K562 (cell line): ENCODE results near the gene SAMD11. TPM values are rescaled to one million over a fixed set of nuclear protein-coding genes. Genes with fewer than 3 reads are reported as not detected.

Source experiments
- AFF4 ChIP-seq: sonication (generic); formaldehyde crosslinking; IDR thresholded peaks from 2 replicates; pipeline ENCODE4 v1.8.0; 2023; ENCODE audit warnings: mild to moderate bottlenecking, missing genetic modification reagents
- E2F6 ChIP-seq, 2 experiments: IDR thresholded peaks; 2 replicates each; pipeline ENCODE4 v1.6.1; 2011; ENCODE audit warnings: borderline replicate concordance in 1 of 2, control low read depth in 1 of 2, low read depth in 1 of 2, low read length in 1 of 2, mild to moderate bottlenecking in 1 of 2, mixed read lengths in 1 of 2, moderate library complexity in 1 of 2; ENCODE audit not compliant: insufficient read depth in 1 of 2, insufficient read length in 1 of 2, poor library complexity in 1 of 2, severe bottlenecking in 1 of 2; ENCODE audit errors: extremely low read depth in 1 of 2
- ETV1 ChIP-seq: fragments of 450-650 bp; conservative IDR thresholded peaks from 2 replicates; pipeline ENCODE4 v1.6.1; 2016; ENCODE audit warnings: missing genetic modification characterization, control low read depth, low read depth, missing compliant biosample characterization
- FOS ChIP-seq: IDR thresholded peaks from 3 replicates; pipeline ENCODE4 v1.6.1; 2011; ENCODE audit not compliant: insufficient read length; ENCODE audit errors: extremely low read depth
- GABPB1 ChIP-seq: sonication (generic); formaldehyde crosslinking; IDR thresholded peaks from 2 replicates; pipeline ENCODE4 v1.8.0; 2022; ENCODE audit warnings: mild to moderate bottlenecking, missing genetic modification reagents
- GTF2A2 ChIP-seq: IDR thresholded peaks from 2 replicates; pipeline ENCODE4 v1.6.1; 2016; ENCODE audit warnings: mild to moderate bottlenecking, missing genetic modification characterization, missing compliant biosample characterization
- HDAC1 ChIP-seq, 2 experiments: fragments of 450-650 bp; IDR thresholded peaks; 2 replicates each; pipeline ENCODE4 v1.6.1; 2016 to 2017; ENCODE audit warnings: inconsistent platforms in 1 of 2, mild to moderate bottlenecking in 1 of 2, moderate library complexity in 1 of 2
- IRF9 ChIP-seq: fragments of 450-650 bp; IDR thresholded peaks from 2 replicates; pipeline ENCODE4 v1.6.1; 2016; ENCODE audit warnings: missing biosample characterization, missing genetic modification characterization
- KDM5B ChIP-seq: fragments of 200-600 bp; sonication (generic); IDR thresholded peaks from 2 replicates; pipeline ENCODE4 v1.6.1; 2012; ENCODE audit warnings: low read depth, mild to moderate bottlenecking, moderate library complexity, low read length, control low read depth, inconsistent platforms; ENCODE audit not compliant: insufficient replicate concordance
- LEF1 ChIP-seq: fragments of 450-650 bp; IDR thresholded peaks from 2 replicates; pipeline ENCODE4 v1.6.1; 2016; ENCODE audit warnings: mild to moderate bottlenecking
- NONO ChIP-seq, 2 experiments: fragments of 200-400 bp in 1 of 2; fragments of 450-650 bp in 1 of 2; formaldehyde crosslinking in 1 of 2; IDR thresholded peaks; 2 replicates each; pipeline ENCODE4 v1.6.1; 2017; ENCODE audit warnings: low read depth in 2 of 2, mild to moderate bottlenecking in 2 of 2, moderate library complexity in 2 of 2, low read length in 1 of 2
- PHB ChIP-seq: fragments of 250-450 bp; sonication (Bioruptor Pico); IDR thresholded peaks from 2 replicates; pipeline ENCODE4 v1.5.0; 2021
- RFX5 ChIP-seq: IDR thresholded peaks from 2 replicates; pipeline ENCODE4 v1.6.1; 2011; ENCODE audit warnings: low read depth, mild to moderate bottlenecking, improper control_type of control experiment, low read length
- SFPQ ChIP-seq: fragments of 200-400 bp; formaldehyde crosslinking; IDR thresholded peaks from 2 replicates; pipeline ENCODE4 v1.6.1; 2017; ENCODE audit warnings: mild to moderate bottlenecking, low read depth, low read length, moderate library complexity
- SOX6 ChIP-seq: fragments of 450-650 bp; IDR thresholded peaks from 2 replicates; pipeline ENCODE4 v1.6.1; 2014; ENCODE audit warnings: mild to moderate bottlenecking
- TAF1 ChIP-seq: IDR thresholded peaks from 2 replicates; pipeline ENCODE4 v1.6.1; 2011; ENCODE audit warnings: mild to moderate bottlenecking, low read length, moderate library complexity; ENCODE audit not compliant: insufficient read depth, control insufficient read depth, severe bottlenecking; ENCODE audit errors: extremely low read depth
- TAF15 ChIP-seq: fragments of 200-400 bp; formaldehyde crosslinking; IDR thresholded peaks from 2 replicates; pipeline ENCODE4 v1.6.1; 2017; ENCODE audit warnings: mild to moderate bottlenecking, low read depth, low read length, moderate library complexity
- ZNF133 ChIP-seq: fragments of 250-450 bp; sonication (Bioruptor Pico); IDR thresholded peaks from 2 replicates; pipeline ENCODE4 v1.4.0; 2020; ENCODE audit warnings: mild to moderate bottlenecking
- ZNF561 ChIP-seq: fragments of 450-650 bp; formaldehyde crosslinking; conservative IDR thresholded peaks from 2 replicates; pipeline ENCODE4 v1.4.0; 2020; ENCODE audit warnings: mild to moderate bottlenecking, moderate library complexity
- ZZZ3 ChIP-seq: fragments of 450-650 bp; IDR thresholded peaks from 2 replicates; pipeline ENCODE4 v1.6.1; 2016; ENCODE audit warnings: antibody characterized with exemption, mild to moderate bottlenecking, moderate library complexity
- polyA plus RNA-seq, 8 experiments: library from polyadenylated mRNA; depleted of rRNA in 4 of 8; stranded (reverse) in 5 of 8; unstranded in 3 of 8; fragments of >200 nt; fragmentation: Nextera tagmentation in 2 of 8; fragmentation: Illumina TruSeq in 1 of 8; extraction: Ambion mirVana in 2 of 8; extraction: Trizol in 1 of 8; gene quantifications; 2 replicates each; pipeline versions ENCODE4 v1.2.1 to v1.2.3, GENCODE V29; 2011 to 2014; ENCODE audit warnings: inconsistent platforms in 1 of 8, missing spikeins in 1 of 8
- total RNA-seq, 7 experiments: library from RNA; depleted of rRNA in 6 of 7; stranded (reverse); fragments of >200 nt in 6 of 7; fragmentation: Illumina TruSeq in 2 of 7; extraction: Trizol in 2 of 7; gene quantifications; 2 replicates each; pipeline versions ENCODE4 v1.2.1 to v1.2.3, GENCODE V29; 2011 to 2021; ENCODE audit warnings: low replicate concordance in 1 of 7

Gene SAMD11
- total and polyA plus RNA-seq, 9 of the 15 experiments (the other 6 are each of a cell fraction or from before 2014, with no cell fraction given), result 0.07 to 0.82 (median 0.11) TPM; not detected in 2

- TF ChIP-seq GTF2A2 (tag) (no peak), E2F6 (IDR thresholded peaks at IDR 0.05; ENCODE audit: borderline replicate concordance in 1 of 2, extremely low read depth in 1 of 2, insufficient read depth in 1 of 2, insufficient read length in 1 of 2, low read depth in 1 of 2, low read length in 1 of 2, poor library complexity in 1 of 2, severe bottlenecking in 1 of 2) (peak in 1 of 2 experiments; percentile 5), NONO (IDR thresholded peaks at IDR 0.05; ENCODE audit: low read depth in 2 of 2, low read length in 1 of 2) (peak in 1 of 2 experiments; percentile 58; a peak in 1 of 4 replicates), ETV1 (0 out of 2 replicates have a peak, but pooled peaks have one; percentile 7), FOS (no peak), ZZZ3 (no peak), IRF9 (tag) (no peak), KDM5B (peak; percentile 46), SOX6 (no peak), GABPB1 (CRISPR knock-in tag) (no peak), TAF1 (no peak), AFF4 (no peak), HDAC1 (IDR thresholded peaks at IDR 0.05) (no peak), ZNF561 (CRISPR knock-in tag) (no peak), SFPQ (no peak), LEF1 (no peak), RFX5 (no peak), TAF15 (no peak), ZNF133 (CRISPR knock-in tag) (no peak), PHB (CRISPR knock-in tag) (no peak)
These were observed 42.5 kb downstream of the SAMD11 start, which contains the start of gene PLEKHN1 (continued) for GRCh38 chr1:966135-966703.
